Left forelimb (tissue), 1 donor: ENCODE data around the gene RPL38.
"Not testable (repeated sequence)": the region's sequence is repeated elsewhere in the genome, so short reads cannot be mapped to it uniquely, and the experiment has no call there.

Experiments used
- DNase-seq: peaks from one replicate; pipeline ENCODE4 v3.0.0-alpha.2; 2018; ENCODE audit warnings: low spot score

RPL38 gene

DNA sequence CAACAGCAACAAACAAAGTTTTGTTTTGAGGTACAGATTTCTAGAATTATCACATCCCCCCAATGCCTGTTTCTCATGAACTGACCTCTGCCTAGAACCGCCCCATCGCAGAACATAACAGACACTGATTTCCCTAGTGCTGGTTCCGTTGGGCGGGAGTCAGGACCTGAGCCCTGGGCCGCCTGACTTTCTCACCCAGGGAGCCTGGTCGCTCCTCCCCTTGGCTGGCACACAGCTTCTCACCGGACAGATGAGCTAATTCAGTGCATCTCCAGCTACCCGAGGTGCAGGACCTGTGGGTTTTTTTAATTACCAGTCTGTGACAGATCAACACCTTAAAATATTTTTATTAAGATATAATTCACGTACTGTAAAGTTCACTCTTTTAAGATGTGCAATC is 20.1 kb upstream of the RPL38 start:
- DNase-seq, result no peak

DNA sequence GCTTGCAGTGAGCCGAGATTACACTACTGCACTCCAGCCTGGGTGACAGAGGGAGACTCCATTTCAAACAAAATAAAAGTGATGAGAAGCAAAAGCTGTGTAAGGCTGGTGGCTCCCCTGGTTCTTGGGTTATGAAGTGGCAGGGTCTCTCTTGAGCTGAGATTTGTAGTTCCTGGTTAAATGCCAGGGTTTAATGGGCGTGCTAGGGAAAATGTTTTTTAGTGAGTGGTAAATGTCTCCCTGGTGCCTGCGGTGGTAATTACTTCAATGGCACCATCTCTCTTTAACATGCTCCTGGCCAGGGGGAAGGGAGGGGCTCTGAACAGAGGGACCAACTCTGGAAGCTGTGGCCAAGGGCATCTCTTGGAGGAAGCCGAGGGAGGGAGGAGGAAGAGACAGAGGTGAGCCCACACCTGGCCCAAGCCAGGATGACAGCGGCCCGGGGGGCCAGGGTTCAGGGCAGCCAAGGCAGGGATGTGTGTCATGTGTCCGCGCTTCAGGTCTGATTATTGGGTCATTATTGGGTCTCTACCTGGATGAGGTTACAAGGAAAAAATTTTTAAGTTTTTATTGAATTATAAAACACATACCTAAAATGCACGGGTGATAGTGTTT is 17.8 kb upstream of the RPL38 start:
- no peak for DNase-seq

DNA sequence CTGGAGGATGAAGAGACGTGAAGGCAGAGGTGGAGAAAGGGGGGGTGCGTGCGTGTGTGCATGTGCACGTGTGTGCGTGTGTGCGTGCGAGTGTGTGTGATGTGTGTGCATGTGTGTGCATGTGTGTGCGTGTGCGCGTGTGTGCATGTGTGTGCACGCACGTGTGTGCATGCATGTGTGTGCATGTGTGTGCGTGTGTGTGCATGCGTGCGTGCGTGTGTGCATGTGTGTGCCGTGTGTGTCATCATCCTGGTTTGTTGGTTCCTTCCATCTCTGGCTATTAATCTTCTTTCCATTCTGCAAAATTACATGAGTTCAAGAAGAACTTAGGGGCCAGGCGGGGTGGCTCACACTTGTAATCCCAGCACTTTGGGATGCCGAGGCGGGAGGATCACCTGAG is 17.0 kb upstream of the RPL38 start:
- DNase-seq, result no peak

DNA sequence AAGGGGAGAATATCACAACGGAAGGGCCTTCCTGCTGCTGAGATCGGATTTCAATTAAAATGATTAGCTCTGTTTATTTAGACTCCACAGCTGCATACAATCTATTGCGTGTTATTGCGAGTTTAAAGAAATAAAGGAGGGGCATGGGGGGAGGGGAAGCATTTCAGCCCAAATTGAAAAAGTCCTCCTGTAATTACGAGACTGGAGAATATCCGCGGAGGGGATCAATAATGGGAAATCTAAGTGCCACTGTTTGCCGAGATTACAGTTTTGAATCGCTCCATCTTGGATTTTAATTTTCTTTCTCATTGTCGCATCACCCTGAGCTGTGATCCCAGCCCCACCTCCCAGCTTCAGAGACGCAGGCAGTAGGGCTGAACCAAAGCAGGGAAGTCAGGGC is 15.7 kb upstream of the RPL38 start:
- no peak for DNase-seq

DNA sequence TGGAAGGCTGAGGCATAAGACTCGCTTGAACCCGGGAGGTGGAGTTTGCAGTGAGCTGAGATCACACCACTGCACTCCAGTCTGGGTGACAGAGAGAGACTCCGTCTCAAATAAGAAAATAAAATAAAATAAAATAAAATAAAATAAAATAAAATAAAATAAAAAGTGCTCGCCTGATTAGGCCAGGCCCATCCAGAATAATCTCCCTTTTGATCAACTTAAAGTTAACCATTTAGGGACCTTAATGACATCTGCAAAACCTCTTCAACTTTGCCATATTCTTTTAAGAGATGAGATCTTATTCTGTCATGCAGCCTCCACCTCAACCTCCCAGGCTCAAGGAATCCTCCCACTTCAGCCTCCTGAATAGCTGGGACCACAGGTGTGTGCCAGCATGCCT is 14.8 kb upstream of the RPL38 start:
- not testable (repeated sequence) for DNase-seq

DNA sequence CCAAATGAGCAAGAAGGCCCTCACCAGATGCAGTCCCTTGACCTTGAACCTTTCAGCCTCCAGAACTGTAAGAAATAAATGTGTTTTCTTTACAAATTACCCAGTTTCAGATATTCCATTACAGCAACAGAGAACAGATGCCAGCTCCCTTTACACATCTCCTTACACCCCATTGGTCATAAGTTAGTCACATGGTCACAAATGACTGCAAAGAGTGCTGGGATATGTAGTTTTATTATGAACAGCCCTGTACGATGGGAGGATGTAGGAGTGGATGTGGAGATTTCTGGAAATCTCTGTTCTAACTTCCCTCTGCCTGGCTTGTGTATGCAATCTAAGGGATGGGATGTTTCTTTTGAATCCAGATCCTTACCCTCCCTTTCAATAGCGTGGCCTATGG is 13.3 kb upstream of the RPL38 start:
- DNase-seq, result no peak

DNA sequence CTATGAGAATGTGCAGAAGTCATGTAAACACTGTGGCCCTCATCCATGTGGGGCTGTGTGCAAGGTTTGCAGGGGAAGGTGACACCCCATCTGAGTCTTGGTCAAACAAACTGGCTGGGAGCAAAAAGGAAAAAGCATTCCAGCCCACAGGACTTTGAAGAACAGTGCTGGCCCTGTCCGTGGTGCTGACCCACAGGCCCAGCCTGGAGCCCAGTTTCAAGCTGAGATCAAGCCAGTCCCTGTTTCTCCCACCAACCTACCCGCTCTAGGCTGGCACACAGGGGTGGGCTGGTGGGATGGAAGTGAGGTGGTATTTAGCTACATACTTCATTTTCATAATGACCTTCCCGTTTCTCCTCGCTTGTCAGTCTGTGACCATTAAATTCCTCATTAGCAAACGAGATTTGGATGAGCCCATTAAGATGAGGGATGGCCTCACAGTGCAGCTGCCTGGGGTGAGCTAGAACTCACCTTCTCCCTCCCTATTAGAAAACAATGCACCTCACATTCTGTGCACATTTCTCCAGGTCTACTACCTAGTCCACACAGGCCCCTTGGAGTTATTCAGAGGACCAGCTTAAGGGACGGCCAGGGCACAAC is 12.6 kb upstream of the RPL38 start:
- no peak for DNase-seq

DNA sequence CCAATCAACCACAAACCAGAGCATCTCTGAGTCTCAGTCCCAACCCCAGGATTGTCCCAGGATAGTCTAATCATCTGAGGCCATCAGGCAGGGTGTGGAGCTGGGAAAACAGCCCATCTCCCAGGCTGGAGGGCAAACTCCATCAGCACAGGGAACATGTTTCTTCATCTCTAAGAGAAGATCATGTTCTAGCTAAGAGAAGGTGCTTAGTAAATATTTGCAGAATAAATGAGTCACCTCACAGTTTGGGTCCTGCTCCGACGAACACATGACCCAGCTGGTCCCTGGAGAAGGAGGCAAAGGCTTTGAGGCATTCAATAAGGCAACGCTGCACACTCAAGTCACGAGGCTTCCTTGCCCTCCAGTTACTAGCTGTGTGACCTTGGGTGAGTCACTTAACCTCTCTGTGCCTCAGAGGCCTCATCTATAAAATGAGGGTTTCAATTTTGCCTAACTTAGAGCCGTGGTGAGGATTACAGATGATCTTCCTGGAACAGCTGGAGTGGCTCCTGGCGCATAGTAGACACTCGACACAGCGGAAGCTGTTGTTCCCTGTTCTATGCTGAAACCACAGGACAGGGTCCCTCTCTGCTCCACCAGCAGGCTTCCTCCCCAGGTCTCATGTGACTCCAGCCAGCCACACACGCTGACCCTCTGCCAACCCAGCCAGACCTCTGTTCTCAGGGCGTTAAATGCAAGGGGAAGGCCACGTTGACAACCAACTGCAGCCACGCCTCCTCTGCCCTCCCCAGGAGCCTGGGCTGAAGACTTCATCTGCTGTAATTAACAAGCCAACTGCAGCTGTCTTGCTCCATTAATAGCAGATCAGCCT is 10.3 kb upstream of the RPL38 start:
- DNase-seq, result no peak

DNA sequence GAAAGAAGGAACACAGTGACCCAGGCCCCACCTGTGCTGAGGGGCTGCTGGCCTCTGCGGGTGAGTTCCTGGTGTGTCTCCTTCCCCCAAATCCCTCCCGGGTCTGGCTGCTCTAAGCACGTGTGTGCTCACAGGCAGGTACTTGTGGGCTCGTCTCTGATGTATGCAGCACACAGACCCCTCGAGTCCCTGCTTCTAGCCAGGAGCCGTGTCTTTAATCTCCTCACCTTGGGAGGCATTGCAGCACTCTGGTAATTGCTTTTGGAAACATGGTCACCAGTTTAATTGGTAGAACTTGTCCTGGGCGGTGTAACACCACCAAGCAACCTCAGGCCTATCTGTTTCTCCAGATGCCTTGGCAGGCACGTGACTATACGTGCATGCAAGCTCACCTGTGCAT is 8.8 kb upstream of the RPL38 start:
- no peak for DNase-seq

DNA sequence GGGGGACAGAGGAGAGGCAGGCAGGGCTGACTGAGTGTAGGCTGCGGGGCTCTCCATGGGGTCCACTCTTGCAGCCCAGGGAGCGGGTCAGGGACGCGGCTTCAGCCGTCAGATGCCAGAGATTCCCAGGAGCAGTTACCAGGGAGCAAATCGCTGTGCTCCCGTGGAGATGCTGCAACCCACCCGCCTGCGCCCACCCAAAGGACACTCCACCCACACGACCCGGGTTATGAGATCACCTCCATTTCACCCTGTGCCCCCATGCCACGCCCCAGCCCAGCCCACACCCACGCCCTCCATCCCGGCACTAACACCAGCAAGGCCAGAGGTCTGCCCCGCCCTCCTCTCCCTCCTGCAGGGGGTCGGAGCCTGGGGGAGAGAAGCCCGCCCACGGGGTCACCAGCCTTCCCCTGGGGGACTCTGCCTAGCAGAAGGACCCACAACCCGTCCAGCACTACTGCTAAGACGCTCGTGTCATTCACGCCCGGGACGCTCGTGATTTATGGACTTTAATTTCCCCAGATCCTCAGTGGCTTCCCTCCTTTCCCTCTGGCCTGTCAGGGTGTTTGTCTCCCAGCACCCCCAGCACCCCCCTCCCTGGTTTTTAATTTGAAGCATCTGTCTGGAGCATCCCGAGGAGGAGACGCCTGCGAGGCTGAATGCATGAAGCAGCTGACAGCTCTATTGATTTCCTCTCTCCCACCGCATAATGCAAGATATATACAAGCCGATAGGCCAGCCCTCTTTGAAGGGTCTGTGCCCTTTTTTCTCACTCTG is 6.7 kb upstream of the RPL38 start:
- no peak for DNase-seq

DNA sequence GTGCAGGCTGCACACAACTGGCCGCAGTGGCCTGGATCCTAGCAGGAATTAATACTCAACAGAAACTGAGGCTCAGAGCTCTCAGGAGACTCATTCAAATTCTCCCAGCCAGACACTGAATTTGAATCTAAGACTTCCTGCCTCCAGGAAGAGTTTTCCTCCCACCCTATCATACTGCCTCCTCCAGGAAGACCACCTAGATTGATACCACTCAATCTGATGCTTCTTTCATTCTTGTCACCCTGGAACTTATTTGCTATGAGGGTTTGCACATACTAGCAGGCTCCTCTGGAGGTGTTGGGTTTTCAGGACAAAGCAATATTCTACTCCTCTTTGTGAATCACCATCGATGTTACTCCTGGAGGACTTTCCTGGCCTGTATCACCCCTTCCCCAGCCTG is 5.7 kb upstream of the RPL38 start:
- DNase-seq, result no peak

DNA sequence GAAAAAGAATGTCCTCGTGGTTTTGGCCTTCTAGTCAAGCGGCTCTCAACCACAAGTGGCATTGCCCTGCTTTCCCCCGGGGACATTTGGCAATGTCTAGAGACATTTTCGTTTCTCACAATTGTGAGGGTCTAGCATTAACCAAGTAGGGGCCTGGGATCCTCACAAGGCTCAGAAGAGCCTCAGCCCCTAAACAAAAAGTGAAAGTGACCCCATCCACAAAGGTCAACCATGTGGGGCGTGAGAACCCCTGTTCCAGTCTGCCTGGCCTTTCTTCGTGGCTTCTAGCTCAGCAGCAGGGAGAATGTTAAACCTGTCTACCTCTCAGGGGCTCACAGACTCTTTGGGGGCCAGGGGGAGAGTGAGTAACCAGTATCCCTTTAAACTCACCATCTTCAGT is 4.8 kb upstream of the RPL38 start:
- no peak for DNase-seq

DNA sequence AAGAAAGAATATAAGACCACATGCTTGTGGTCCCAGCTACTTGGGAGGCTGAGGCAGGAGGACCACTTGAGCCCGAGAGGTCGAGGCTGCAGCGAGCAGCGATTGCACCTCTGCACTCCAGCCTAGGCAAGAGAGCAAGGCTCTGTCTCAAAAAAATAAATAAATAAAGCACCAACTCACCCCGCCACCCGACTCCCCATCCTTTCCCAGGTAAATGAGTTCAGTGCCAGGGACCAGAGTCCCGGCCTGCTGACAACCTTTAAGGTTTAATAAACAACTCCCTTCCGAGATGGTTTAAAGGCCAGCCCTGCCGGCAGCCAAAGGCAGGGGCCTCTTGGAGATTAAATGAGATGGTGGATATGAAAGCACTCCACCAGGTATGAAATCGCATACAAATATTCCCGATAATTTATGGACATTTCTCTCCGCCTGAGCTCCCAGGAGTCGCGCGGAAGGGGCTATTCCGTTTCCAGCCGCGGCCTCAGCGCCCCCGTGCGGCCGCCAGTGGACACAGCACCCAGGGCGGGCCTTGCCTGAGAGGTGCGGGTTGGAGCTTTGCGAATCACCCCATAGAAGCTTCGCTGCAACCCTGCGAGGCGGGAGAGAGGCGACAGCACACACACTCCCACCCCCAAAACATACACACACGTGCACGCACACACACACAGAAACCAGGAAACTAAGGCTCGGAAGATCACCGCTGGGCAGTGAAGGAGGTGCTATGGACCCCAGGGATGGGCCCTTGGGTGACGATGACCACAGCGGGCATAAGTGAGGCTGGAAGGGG is 4.0 kb upstream of the RPL38 start:
- peak; percentile 73 for DNase-seq

DNA sequence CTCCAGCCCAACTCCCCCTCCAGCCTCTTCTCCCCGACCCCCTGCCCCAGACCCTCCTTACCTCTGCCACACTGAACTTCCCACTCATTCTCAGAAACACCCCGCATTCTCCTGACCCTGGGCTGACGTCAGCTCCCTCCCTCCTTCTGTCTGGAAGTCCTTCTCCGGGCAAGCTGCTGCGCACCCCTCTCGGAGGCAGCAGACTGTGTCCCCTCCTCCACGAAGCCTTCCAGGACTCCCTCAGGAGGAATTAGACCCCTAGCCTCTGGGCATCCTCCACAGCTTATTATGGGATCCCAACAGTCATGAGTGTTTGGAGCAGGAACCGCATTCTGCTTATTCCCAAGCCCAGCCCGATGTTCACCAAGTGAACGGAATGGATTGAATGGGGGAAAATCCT is 3.4 kb upstream of the RPL38 start:
- DNase-seq, result no peak

DNA sequence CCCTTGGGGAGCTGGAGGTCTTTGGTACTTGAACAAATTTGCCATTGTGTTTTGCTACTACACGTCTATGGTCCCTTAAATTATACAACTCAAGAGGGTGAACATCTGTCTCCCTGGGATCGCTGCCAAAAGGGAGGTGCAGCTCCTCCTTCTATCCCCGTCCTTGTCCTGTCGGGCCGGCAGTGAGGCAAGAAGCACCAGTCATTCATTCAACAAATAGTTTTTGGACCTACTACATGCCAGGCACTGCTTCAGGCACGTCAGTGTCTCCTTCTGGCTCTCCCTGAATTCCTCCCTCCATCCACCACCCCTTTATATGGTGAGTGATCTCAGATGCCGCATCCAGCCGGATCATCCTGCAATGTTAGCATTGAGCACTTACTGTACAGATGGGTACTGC is 2.2 kb upstream of the RPL38 start:
- DNase-seq, result no peak

DNA sequence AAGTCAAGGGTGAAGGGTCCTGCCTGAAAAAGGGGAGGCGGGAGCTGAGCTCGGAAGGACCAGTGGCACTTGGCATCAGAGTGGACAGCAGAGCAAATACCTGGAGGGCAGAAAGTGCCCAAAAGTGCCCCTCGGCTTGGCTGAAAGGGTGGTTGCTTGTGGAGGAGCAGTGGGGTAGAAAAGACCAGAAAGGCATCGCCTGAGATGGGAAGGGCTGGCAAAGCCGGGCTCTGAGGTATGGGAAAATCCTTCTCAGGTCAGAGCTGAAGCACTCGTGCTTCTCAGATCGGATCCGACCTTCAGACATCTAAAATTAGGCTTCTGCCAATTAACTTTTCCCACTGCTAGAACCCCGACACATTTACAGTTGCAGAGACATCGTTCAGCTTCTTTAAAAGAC is 1.5 kb upstream of the RPL38 start:
- no peak for DNase-seq

DNA sequence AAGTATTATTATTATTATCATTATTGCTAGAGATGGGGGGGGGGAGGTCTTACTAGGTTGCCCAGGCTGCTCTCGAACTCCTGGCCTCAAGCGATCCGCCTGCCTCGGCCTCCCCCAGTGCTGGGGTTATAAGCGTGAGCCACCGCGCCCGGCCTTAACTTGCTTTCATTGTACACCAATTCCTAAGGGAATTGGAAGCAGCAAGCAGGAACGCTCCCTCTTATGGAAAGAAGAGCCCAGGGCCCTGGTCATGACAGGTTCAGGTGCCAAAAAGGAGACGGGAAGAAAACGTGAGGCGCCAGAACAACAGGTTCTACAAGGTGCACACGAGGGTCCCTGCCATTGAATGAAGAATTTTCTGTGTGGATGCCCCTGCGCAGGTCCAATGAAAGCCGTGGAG is 540 bp upstream of the RPL38 start:
- DNase-seq, result no peak

DNA sequence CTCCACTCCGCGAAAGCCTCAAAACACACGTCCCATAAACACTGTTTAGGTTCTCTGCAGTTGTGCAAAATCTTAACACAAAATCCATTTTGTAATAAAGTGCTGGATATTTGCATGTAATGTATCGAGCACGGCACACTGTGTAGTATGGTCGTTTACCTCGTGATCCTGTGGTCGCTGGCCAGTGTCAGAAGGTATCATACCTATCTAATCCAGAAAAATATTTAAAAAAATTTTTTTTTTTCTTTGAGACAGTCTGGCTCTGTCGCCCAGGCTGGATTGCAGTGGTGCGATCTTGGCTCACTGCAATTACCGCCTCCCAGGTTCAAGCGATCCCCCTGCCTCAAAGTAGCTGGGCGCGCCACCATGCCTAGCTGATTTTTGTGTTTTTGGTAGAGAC is 996 bp downstream of the RPL38 start:
- DNase-seq, result no peak

DNA sequence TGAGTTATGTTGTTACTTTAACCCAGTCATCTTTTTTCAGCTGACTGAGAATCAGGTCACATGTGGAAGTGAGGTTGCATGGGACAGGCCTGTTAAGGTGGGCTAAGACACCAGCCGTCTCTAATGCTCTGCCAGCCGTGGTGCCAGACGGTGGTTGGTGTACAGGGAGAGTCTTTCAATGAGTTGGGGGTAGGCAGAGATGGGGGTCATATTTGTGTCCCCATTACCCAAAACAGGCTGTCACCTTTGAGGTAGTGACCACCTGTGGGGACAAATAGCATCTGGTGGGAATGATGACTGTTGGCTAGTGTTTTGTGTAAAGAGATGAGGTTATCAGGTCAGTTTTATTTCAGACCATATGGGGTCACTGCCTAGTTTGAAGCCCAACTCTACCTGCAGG is 1.8 kb downstream of the RPL38 start:
- DNase-seq, result no peak

DNA sequence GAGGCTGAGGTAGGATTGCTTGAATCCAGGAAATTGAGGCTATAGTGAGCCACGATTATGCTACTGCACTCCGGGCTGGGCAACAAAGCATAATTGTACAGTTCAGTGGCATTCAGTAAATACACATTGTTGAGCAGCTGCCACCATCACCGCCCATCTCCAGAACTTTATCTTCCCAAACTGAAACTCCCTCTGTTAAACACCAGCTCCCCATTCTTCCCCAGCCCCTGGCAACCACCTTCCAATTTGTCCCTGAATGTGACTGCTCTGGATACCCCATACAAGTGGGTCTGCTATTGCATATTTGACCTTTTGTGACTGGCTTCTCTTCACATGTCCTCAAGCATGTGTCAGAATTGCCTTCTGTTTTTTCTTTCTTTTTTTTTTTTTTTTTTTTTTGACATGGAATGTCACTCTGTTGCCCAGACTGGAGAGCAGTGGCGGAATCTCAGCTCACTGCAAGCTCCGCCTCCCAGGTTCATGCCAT is 2.9 kb downstream of the RPL38 start:
- DNase-seq, result no peak

DNA sequence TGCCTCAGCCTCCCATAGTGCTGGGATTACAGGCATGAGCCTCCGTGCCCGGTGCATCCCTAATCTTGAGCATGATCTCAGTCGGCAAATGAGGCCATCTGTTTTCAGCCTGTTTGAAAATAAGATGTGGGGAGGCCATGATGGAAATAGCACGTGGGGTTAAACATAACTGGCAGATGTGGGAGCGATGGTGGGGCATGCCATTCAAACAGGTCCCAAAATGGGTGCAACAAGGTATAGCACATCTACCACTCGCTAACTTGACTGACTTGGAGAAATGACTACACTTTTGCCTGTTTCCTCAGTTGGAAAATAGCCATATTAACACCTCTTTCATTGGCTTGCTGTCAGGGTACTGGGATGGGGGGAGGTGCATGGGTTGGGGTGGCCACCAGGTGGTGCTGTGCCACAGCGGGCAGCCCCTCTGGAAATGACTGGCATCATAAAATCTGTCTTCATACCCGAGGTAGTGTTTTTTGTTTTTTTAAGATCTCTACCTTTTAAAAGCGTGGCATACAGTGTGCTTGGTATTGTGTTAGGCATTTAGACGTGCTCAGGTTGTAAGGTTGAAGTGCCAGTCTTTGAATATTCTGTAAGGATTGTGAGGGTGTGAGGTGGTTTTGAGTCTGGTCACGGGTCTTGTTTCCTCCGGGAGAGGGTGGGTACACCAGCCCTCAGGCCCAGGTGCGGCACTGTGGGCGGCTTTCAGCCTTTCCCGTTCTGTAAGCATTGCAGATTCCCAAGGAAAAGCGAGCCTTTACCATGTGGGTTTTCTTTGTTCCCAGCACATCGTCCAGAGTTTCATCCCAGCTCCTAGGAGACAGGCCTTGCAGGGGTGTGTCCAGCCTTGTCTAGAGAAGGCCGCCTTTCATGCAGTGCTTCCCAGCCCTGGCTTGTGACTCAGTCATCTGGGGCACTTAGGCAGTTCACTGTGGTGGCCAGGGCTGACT is 7.0 kb downstream of the RPL38 start:
- DNase-seq, result peak; percentile 81
